Fibroblast of lung (primary cell): ENCODE results near the gene FAAP100. TPM values are rescaled to one million over a fixed set of nuclear protein-coding genes. Genes with fewer than 3 reads are reported as not detected.
A peak's percentile ranks its signal among the peaks of the same experiment; 100 is the strongest.

ENCODE experiments used
- DNase-seq, 2 donors: peaks; one replicate each; pipeline versions ENCODE4 v3.0.0 to v3.0.0-alpha.2; 2010; ENCODE audit warnings: low read depth in 2 of 2
- H2AFZ ChIP-seq: 2 replicates; pipeline ENCODE4 v1.5.1; 2012; ENCODE audit warnings: low read length, control low read depth, inconsistent platforms
- H3K27ac ChIP-seq: 2 replicates; pipeline ENCODE4 v1.5.1; 2011; ENCODE audit warnings: low read length, control low read depth; ENCODE audit not compliant: insufficient read depth
- H3K27me3 ChIP-seq: 2 replicates; pipeline ENCODE4 v1.5.1; 2011; ENCODE audit warnings: mild to moderate bottlenecking, low read length; ENCODE audit not compliant: control insufficient read depth, insufficient read depth
- H3K36me3 ChIP-seq: 2 replicates; pipeline ENCODE4 v1.5.1; 2011; ENCODE audit warnings: low read length; ENCODE audit not compliant: control insufficient read depth, insufficient read depth
- H3K4me1 ChIP-seq: 2 replicates; pipeline ENCODE4 v1.5.1; 2011; ENCODE audit warnings: low read length; ENCODE audit not compliant: control insufficient read depth, insufficient read depth; ENCODE audit errors: extremely low read depth
- H3K4me2 ChIP-seq: 2 replicates; pipeline ENCODE4 v1.5.1; 2011; ENCODE audit warnings: low read length, control low read depth; ENCODE audit not compliant: insufficient read depth; ENCODE audit errors: extremely low read depth
- H3K4me3 ChIP-seq, 4 experiments: fragments of 200-600 bp in 1 of 4; sonication (generic) in 1 of 4; replicated peaks in 1 of 4; 2 replicates each; pipeline ENCODE4 v1.5.1; 2011 to 2016; ENCODE audit warnings: low read length in 4 of 4, low read depth in 3 of 4, mild to moderate bottlenecking in 3 of 4, control low read depth in 2 of 4, inconsistent platforms in 1 of 4, mixed read lengths in 1 of 4; ENCODE audit not compliant: insufficient read depth in 1 of 4; ENCODE audit errors: control extremely low read depth in 1 of 4
- H3K79me2 ChIP-seq: 2 replicates; pipeline ENCODE4 v1.5.1; 2012; ENCODE audit warnings: mild to moderate bottlenecking, low read length, inconsistent platforms; ENCODE audit not compliant: control insufficient read depth, insufficient read depth
- H3K9ac ChIP-seq: 2 replicates; pipeline ENCODE4 v1.5.1; 2011; ENCODE audit warnings: mild to moderate bottlenecking, low read length, control low read depth; ENCODE audit not compliant: insufficient read depth
- H3K9me3 ChIP-seq: 2 replicates; pipeline ENCODE4 v1.5.1; 2012; ENCODE audit warnings: low read depth, low read length; ENCODE audit not compliant: control insufficient read depth, insufficient read depth
- H4K20me1 ChIP-seq: 2 replicates; pipeline ENCODE4 v1.5.1; 2011; ENCODE audit warnings: low read length; ENCODE audit not compliant: control insufficient read depth, insufficient read depth; ENCODE audit errors: extremely low read depth
- CTCF ChIP-seq, 2 donors: IDR thresholded peaks in 1 of 2; conservative IDR thresholded peaks in 1 of 2; 1 replicate in 1 of 2; 2 replicates in 1 of 2; pipeline ENCODE4 v1.5.1; 2011 to 2012; ENCODE audit warnings: low read length in 2 of 2, control low read depth in 1 of 2, inconsistent platforms in 1 of 2, low read depth in 1 of 2, mild to moderate bottlenecking in 1 of 2
- EZH2 ChIP-seq: IDR thresholded peaks from 2 replicates; pipeline ENCODE4 v1.5.1; 2012; ENCODE audit warnings: low read length, control low read depth, mild to moderate bottlenecking; ENCODE audit errors: missing control alignments
- polyA plus RNA-seq, 2 donors: library from polyadenylated mRNA; depleted of rRNA in 1 of 2; stranded (reverse) in 1 of 2; unstranded in 1 of 2; fragments of >200 nt; gene quantifications; 2 replicates each; pipeline ENCODE4 v1.2.1, GENCODE V29; 2011 to 2012; ENCODE audit warnings: missing spikeins in 1 of 2
- total RNA-seq: library from RNA; depleted of rRNA; stranded (reverse); fragments of >200 nt; gene quantifications from 2 replicates; pipeline ENCODE4 v1.2.1, GENCODE V29; 2014

The FAAP100 gene
- total and polyA plus RNA-seq, 2 donors (not counting 1 experiment from before 2014, with no cell fraction given): 6.7 to 10.4 TPM

GRCh38 chr17:81515530-81516041 lies 36.6 kb downstream of the FAAP100 start:
- Histone ChIP-seq H3K9me3 (no peaks in the 10 kb centered on the region), H4K20me1 (peaks cover 2% of the 10 kb centered on the region), H3K27me3 (no peaks in the 10 kb centered on the region), H3K4me1 (peaks cover 18% of the 10 kb centered on the region), H3K27ac (peak overlapping the region; percentile 87), H3K4me2 (peak overlapping the region; percentile 91), H3K4me3 (peak overlapping the region; percentile 57 to 82 (median 68)), H3K36me3 (peaks cover 17% of the 10 kb centered on the region), H3K9ac (peak overlapping the region; percentile 80), H3K79me2 (peaks cover 48% of the 10 kb centered on the region), H2AFZ (no peak overlapping the region)
- TF ChIP-seq EZH2: no peak
- no peak for TF ChIP-seq CTCF (conservative IDR thresholded peaks at IDR 0.05 in 1 of 2, IDR thresholded peaks at IDR 0.05 in 1 of 2; ENCODE audit: low read depth in 1 of 2, low read length in 2 of 2)
- no peak for DNase-seq

- no peaks in the 10 kb centered on the region for H3K27me3 ChIP-seq
- H3K4me2 ChIP-seq: peak overlapping the region; percentile 91
- DNase-seq: peak; percentile 85 to 86
- TF ChIP-seq EZH2: no peak
- TF ChIP-seq CTCF (conservative IDR thresholded peaks at IDR 0.05 in 1 of 2, IDR thresholded peaks at IDR 0.05 in 1 of 2; ENCODE audit: low read depth in 1 of 2, low read length in 2 of 2): no peak
- no peaks in the 10 kb centered on the region for H3K9me3 ChIP-seq
- H4K20me1 ChIP-seq: peaks cover 3% of the 10 kb centered on the region
- H3K79me2 ChIP-seq: peaks cover 55% of the 10 kb centered on the region
- H2AFZ ChIP-seq: no peak overlapping the region
- H3K9ac ChIP-seq: peak overlapping the region; percentile 80
- H3K36me3 ChIP-seq: peaks cover 20% of the 10 kb centered on the region
- H3K4me1 ChIP-seq: peaks cover 18% of the 10 kb centered on the region
- peak overlapping the region; percentile 87 for H3K27ac ChIP-seq
- peak overlapping the region; percentile 57 to 82 (median 68) for H3K4me3 ChIP-seq
Observed at GRCh38 chr17:81514739-81515529, 37.2 kb downstream of the FAAP100 start.

GRCh38 chr17:81514489-81514738 lies 37.7 kb downstream of the FAAP100 start:
- no peak for DNase-seq
- Histone ChIP-seq H3K4me3 (peak overlapping the region; percentile 40 to 82 (median 54)), H2AFZ (no peak overlapping the region), H3K9me3 (no peaks in the 10 kb centered on the region), H3K4me2 (peak overlapping the region; percentile 53), H3K27me3 (no peaks in the 10 kb centered on the region), H3K36me3 (peaks cover 23% of the 10 kb centered on the region), H3K27ac (peak overlapping the region; percentile 91), H3K4me1 (peaks cover 18% of the 10 kb centered on the region), H3K79me2 (peaks cover 60% of the 10 kb centered on the region), H3K9ac (peak overlapping the region; percentile 70), H4K20me1 (peaks cover 3% of the 10 kb centered on the region)
- TF ChIP-seq CTCF (conservative IDR thresholded peaks at IDR 0.05 in 1 of 2, IDR thresholded peaks at IDR 0.05 in 1 of 2; ENCODE audit: low read depth in 1 of 2, low read length in 2 of 2) (no peak), EZH2 (no peak)
